RPMI7951 (cell line): ENCODE data around the gene PBOV1. TPM values are rescaled to one million over a fixed set of nuclear protein-coding genes. Genes with fewer than 3 reads are reported as not detected.

Source experiments
- DNase-seq: peaks from one replicate; pipeline ENCODE4 v3.0.0-alpha.2; 2012; ENCODE audit warnings: low read depth
- total RNA-seq: library from RNA; depleted of rRNA; stranded (reverse); fragments of >200 nt; shearing (Covaris generic); gene quantifications from 2 replicates; pipeline ENCODE4 v1.2.3, GENCODE V29; 2014; rRNA removed

PBOV1 gene
- total RNA-seq, 1 experiment from 2014 or later: not detected

DNA sequence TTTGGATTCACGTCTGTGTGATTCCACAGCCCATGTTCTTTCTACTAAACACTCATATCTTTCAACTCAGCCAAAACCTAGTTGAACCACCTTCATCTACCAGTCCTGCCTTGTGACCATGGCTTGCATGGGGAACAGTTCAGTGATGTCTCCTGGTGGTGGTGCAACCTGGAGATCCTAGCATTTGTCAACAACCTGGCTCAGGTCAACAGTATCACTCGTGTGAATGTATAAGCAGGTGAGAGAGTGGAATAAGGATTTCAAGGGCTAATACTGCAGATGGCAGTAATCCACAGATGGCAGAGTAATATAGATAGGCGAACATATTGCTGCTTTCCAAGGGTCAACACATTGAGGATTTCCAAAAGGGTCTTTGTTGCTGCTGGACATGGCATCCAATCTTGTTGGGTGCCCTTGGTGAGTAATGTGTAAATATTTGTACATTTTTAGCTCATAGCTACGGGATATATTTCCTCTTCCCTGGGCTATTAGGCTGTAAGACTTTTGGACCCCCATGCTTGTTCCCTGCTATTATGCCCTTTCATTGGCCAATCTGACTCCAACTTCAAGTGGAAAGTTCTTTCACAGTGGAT lies 13.4 kb downstream of the PBOV1 start:
- DNase-seq: no peak

DNA sequence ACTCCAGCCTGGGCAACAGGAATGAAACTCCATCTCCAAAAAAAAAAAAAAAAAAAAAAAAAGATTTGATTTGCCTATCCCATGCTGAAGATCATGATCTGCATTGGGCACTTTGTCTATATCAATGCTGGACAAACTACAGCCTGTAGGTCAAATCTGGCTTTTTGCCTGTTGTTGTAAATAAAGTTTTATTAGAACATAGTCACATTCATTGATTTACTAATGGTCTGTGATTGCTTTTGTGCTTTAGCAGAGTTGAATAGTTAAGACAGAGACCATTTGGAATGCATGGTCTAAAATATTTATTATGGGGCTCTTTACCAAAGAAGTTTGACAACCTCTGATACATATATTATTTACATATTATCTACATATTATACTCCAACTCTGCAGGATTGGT lies 14.0 kb downstream of the PBOV1 start:
- no peak for DNase-seq

DNA sequence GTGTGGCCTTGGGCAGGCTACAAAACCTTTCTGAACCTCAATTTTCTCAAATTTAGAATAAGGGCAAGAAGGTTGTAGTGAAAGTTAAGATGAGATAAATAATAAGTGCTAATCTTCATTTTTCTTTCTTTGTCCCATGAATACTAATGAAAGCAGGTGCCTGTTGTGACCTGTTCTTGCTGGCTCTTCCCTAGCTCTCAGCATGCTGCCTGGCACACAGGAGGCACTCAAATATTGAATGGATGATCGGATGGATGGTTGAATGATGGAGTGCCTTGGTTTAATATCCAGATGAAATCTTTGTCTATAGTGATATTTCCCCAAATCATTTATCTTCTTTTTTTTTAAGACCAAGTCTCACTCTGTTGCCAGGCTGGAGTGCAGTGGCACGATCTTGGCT lies 15.0 kb downstream of the PBOV1 start:
- DNase-seq: no peak

DNA sequence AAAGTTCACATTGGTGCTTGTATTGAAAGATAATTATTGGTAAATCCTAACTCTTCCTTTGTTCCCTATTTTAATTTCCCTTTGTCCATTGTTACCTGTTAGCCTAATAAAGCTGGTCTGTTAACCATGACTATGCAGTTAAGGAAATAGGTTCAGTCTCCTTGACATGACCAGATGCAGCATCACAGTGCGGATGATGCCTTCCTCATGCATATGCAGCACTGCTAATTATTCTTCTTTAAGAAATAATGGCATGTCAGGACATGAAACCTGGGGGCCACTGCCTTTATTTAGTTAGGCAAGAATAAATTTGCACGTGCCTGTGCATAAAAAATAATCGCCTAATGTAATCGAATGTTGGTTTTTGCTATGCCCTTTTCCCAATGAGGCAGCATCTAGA lies 16.5 kb downstream of the PBOV1 start:
- no peak for DNase-seq

DNA sequence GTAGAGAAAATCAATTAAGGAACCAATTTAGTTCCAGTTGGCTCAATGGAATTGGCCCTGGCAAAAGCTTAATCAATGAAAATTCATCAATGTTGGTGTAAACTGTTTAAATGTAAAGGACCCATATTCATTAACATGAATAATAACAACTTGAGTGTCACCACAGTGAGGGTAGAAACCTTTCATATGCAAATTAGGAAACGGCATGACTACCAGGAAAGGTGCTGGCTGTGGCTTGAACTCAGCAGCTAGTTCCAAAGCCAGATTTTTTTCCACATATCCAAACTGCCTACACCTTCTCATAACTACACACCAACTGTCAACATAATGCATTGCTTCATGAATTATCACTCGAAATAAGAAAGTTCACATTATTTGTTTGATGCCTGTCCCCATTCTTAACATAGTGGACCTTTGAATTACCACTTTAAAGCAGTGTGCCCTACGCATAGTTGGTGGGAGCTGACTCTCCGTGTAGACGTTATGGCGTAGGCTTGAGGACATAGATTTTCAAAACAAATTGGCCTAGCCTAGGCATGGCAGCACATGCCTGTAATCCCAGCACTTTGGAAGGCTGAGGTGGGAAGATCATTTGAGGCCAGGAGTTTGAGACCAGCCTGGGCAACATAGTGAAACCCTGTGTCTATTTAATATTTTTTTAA lies 19.7 kb downstream of the PBOV1 start:
- no peak for DNase-seq

DNA sequence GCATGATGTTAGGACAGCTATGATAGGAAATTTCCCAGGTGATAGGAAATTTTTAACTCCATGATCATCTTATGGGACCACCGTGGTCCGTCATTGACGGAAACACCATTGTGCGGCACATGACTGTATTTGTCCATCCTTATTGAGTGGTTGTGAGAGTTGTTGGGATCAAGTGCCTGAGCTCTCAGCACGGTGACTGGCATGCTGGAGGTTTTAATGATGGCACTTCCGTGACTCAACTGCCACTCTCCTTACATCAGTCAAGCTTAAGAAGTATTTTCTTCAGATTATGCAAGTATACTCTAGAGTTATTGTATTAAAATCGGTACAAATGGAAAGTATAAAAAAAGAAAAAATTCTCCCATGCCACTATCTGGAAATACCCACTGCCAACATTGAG lies 20.7 kb downstream of the PBOV1 start:
- no peak for DNase-seq

DNA sequence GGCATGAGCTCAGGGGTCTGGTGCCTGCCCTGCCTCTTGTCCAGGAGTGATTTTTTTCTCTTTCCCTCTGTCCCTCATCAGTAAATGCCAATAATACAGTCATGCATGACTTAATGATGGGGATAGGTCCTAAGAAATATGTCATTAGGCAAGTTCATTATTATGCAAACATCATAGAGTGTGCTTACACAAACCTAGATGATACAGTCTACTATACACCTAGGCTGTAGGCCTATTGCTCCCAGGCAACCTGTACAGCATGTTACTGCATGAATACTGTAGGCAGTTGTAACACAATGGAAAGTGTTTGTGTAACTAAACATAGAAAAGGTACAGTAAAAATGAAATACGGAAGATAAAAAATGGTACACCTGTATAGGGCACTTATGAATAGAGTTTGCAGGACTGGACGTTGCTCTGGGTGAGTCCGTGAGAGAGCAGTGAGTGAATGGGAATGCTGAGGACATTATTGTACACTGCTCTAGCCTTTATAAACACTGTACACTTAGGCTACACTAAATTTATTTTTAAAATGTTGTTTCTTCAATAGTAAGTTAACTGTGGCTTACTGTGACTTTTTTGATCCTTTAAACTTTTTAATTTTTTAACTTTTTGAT lies 22.1 kb downstream of the PBOV1 start:
- DNase-seq: no peak

DNA sequence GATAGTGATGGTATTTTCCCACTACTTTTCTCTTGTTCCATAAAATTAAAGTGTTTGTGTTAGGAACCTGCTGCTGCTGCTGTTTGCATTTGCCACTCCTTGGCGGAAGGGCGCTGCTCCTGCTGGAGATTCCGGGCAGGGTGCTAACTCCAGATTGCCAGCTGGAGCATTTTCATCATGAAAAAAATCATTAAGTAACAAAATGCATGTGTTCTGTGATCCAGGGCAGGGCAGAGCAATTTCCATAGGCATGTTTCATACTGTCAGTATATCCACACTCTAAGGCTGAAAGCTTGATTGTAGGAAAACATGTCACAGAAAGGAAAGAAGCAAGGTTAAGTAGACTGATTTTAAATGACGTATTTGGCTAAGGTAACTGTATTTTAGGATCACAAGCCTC lies 24.0 kb downstream of the PBOV1 start:
- DNase-seq: no peak

DNA sequence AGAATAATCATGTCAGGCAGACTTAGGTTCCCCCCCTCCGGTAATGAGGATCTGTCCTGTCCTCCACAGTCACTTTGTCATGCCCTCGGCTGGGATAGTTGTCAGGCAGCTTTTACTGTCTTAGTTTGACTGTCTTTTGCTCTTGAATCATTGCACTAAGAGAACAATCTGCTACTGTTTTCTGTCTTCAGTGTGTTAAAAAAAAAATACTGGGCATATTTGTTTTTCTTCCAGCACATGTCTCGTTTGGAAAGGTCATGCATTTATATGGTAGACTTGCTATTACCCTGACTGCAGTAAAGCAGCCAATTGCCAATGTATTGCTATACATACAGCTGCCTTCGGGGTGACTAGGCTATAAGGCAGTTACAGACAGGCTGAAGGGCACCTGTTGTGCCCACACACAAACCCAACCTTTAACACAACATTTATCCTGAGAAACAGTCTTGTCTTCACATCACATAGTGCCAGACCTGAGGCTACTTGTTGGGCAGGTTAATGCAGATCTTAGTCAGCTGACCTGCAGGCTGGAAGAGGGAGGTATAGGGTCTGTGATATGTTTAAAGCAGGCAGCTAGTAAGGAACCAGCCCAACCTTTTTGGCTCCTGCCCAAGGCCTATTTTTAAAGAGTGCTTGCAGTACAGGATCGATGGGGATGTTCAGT lies 29.9 kb downstream of the PBOV1 start:
- DNase-seq: no peak

DNA sequence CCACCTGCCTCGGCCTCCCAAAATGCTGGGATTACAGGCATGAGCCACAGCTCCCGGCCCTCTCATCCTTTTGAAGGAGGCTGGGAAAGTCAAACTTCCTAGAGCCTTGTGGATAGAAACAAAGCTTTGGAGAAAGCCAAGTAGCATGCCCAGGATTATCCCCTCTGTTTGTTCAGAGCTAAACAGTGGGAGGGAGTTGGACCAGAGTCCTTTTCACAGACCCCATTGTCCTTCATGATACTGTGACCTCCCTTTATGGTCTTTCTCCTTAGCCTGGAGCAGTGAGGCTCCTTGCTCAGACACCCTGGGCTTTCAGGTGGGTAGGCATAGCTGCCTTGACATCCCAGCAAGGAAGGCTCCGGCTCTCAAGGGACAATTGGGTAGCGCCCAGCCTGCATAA lies 31.1 kb downstream of the PBOV1 start:
- no peak for DNase-seq

DNA sequence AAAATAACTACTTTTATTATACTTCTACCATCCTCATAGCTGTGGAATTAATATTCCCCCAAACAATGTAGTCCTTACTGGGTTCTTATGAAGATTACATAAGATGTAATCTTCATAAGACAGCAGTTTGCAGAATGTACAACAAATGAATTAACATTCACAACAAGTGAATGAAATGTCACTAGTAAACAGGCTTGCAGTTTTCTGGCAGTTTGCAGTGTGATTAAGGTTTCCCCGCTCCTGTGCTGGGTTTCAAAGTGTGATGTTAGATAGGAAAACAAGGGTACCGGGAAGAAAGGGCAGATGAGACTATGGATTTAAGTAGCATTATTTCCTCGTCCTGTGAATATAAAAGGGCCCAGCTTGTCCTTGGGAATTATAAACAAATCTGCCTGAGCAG lies 34.1 kb downstream of the PBOV1 start:
- no peak for DNase-seq

DNA sequence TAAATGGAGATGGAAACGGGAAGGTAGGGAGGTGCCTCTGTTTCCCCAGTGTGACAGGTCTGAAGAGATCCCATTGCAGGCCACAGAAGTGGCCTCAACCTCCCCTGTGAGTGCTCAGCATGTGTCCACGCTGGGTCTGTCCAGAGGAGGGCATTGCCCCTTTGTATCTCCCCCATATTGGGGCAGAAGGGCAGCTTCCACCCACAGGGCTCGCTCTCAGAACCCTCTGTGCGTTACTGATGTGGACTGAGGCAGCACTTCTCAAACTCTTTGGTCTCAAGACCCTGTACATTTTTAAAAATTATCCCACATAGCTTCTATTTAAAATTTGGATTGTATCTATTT lies 34.5 kb downstream of the PBOV1 start:
- no peak for DNase-seq

DNA sequence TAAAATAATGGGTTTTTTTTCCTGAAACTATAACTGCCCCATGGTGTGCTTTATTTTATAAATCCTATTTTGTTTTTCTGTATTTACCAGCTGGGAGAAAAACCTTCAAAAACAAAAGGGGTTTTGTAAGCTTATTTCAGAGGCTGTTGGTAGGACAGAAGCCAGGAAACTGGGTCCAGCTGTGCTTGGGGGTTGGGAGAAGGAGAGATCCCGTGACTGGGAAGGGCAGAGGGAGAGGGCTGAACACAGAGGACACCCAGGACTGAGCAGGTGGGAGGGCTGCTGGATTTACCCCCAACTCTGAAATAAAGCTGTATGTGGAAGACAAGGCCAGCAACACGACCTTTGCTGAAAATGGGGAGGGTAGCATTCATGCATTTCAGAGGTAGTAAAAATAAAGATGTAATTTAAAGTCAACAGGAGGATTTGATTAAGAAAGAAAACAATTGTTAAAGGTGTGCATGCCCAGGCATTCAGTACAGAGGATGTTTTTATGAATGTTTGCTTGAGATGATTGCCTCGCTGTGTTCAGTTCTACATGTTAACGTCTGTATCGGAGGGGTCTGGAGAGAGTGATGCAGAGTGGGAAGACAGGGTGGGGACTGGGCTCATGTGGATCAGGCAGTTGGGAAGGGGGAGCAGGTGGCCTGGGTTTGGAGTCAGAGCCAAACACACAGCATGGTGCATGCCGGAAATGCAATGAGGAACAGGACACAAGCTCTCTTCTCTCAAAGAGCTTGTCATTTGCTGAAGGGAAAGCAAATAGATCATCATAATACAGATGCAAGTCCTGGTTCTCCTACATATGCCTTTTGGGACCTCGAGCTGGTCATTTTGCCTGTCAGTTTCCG lies 35.1 kb downstream of the PBOV1 start:
- no peak for DNase-seq

DNA sequence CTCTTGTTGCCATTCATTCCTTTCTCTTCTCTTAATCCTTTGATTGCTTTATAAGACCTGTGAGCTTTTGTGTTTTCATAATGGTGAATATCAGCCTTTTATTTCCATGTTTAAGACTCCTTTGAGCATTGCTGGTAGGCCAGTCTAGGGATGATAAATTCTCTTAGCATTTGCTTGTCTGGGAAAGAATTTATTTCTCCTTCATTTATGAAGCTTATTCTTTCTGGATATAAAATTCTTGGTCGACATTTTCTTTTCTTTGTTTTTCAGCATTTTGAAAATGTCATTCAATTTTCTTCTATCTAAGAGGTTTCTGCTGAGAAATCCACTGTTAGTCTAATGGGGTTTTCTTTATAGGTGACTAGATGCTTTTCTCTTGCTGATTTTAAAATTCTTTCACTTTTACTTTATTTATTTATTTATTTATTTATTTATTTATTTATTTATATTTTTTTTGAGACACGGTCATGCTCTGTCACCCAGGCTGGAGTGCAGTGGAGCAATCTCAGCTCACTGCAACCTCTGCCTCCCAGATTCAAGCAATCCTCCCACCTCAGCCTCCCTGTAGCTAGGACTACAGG lies 41.5 kb downstream of the PBOV1 start:
- DNase-seq: no peak

DNA sequence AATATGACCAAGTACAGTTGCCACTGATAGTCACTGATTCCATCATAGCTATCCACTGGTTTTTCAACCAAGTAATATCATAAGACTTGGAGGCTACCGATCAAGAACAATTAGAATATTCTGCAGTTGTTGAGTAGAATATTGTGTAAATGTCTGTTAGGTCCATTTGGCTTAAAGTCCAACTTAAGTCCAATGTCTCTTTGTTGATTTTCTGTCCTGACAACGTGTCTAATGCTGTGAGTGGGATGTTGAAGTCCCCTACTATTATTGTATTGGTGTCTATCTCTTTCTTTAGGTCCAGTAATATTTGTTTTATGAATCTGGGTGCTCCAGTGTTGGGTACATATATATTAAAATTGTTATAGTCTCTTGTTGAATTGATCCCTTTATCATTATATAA lies 42.7 kb downstream of the PBOV1 start:
- DNase-seq: no peak

Other genes with a start within 250 kb of the PBOV1 start
- 37.5 and 40.6 TPM in 2 replicates for gene PERP, start 111.1 kb downstream of the PBOV1 start, total RNA-seq
- gene ARFGEF3, start 56.6 kb downstream of the PBOV1 start, total RNA-seq: 0.20 and 0.24 TPM in 2 replicates
- gene SMIM28, start 159.4 kb upstream of the PBOV1 start, total RNA-seq: not detected in 2 replicates
- gene HEBP2, start 185.7 kb upstream of the PBOV1 start, total RNA-seq: 24.8 and 37.3 TPM in 2 replicates